HUDEP-2 (cell line): ENCODE measurements around the gene CACNA1A.
A peak's percentile ranks its signal among the peaks of the same experiment; 100 is the strongest.

ENCODE experiments used
- DNase-seq, 76 experiments: peaks; one replicate each; lab custom pipeline; 2025; ENCODE audit not compliant: unreplicated experiment in 76 of 76; lab: John Stamatoyannopoulos, UW

Gene CACNA1A

GRCh38 chr19:13241231-13242104 lies 264.8 kb downstream of the CACNA1A start:
- DNase-seq: peak in 6 of 76 experiments; percentile 8 to 42 (median 12)

GRCh38 chr19:13240312-13241022 lies 265.8 kb downstream of the CACNA1A start:
- no peak for DNase-seq

GRCh38 chr19:13238891-13239534 lies 267.3 kb downstream of the CACNA1A start:
- DNase-seq: no peak

GRCh38 chr19:13234518-13234917 lies 271.8 kb downstream of the CACNA1A start:
- DNase-seq: peak in 13 of 76 experiments; percentile 5 to 38 (median 19)

GRCh38 chr19:13231663-13232062 lies 274.6 kb downstream of the CACNA1A start:
- DNase-seq: no peak

- DNase-seq: no peak
Observed at GRCh38 chr19:13229246-13229645, 277.0 kb downstream of the CACNA1A start.

GRCh38 chr19:13228561-13228960 lies 277.7 kb downstream of the CACNA1A start:
- no peak for DNase-seq

GRCh38 chr19:13226983-13227382 lies 279.3 kb downstream of the CACNA1A start:
- no peak for DNase-seq

GRCh38 chr19:13225973-13226865 lies 280.1 kb downstream of the CACNA1A start:
- no peak for DNase-seq

- no peak for DNase-seq
Observed at GRCh38 chr19:13225085-13225484, 281.2 kb downstream of the CACNA1A start.

- DNase-seq: no peak
Observed at GRCh38 chr19:13220847-13221246, 285.4 kb downstream of the CACNA1A start.

- no peak for DNase-seq
Observed at GRCh38 chr19:13215572-13216380, 290.5 kb downstream of the CACNA1A start.

- DNase-seq: no peak
Observed at GRCh38 chr19:13214036-13214730, 292.1 kb downstream of the CACNA1A start.

GRCh38 chr19:13212759-13213330 lies 293.4 kb downstream of the CACNA1A start:
- peak in 66 of 76 experiments; percentile 11 to 84 (median 64) for DNase-seq

GRCh38 chr19:13211426-13212308 lies 294.6 kb downstream of the CACNA1A start:
- DNase-seq: no peak

GRCh38 chr19:13210941-13211340 lies 295.3 kb downstream of the CACNA1A start:
- DNase-seq: no peak

GRCh38 chr19:13210339-13210775 lies 295.9 kb downstream of the CACNA1A start:
- DNase-seq: no peak
